ENCODE measurements around the gene KHDRBS2. TPM values are rescaled to one million over a fixed set of nuclear protein-coding genes. Genes with fewer than 3 reads are reported as not detected.

The KHDRBS2 gene
- total RNA-seq, 1 donor: 2.4 TPM

GRCh38 chr6:61751986-61752385, 534.0 kb downstream of the KHDRBS2 start:
- Histone ChIP-seq H3K4me3 (ENCODE audit: low read length) (no peak overlapping the region), H3K4me1 (ENCODE audit: insufficient read depth, low read length) (no peaks in the 10 kb centered on the region), H3K27me3 (ENCODE audit: insufficient read depth, low read length) (no peaks in the 10 kb centered on the region), H3K9me3 (ENCODE audit: low read depth, low read length) (no peaks in the 10 kb centered on the region)

DNA sequence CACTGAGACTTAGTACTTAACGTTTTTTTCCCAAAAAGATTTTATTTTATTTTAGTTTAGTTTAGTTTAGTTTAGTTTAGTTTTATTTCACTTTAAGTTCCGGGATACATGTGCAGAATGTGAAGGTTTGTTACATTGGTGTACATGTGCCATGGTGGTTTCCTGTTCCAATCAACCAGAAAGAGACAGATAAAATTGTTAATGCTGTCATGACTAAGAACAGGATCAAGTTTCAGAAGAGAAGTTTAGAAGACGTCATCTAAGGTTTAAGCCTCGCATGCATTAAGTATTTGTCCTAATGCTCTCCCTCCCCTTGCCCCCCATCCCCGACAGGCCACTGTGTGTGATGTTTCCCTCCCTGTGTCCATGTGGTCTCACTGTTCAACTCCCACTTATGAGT, 540.0 kb downstream of the KHDRBS2 start:
- Histone ChIP-seq H3K4me1 (ENCODE audit: insufficient read depth, low read length) (no peaks in the 10 kb centered on the region), H3K4me3 (ENCODE audit: low read length) (no peak overlapping the region), H3K27me3 (ENCODE audit: insufficient read depth, low read length) (no peaks in the 10 kb centered on the region), H3K9me3 (ENCODE audit: low read depth, low read length) (no peaks in the 10 kb centered on the region)

DNA sequence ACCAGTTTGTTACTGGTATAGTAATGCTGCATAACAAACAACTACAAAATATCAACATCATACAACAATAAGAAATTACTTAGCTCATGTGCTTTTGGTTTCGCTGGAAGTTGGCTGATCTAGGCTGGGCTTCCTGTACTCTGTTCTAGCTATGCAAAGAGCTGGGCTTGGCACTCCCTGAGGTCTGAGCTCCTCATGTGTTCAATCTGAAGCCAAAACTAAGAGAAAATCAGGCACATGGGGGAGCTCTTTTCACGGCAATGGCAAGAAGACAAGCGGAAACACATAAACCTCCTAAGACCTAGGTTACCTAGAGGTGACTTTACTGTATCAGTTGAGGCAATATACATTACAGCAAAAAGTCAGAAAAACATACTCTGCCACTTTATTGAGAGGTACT, 574.2 kb downstream of the KHDRBS2 start:
- H3K9me3 ChIP-seq (ENCODE audit: low read depth, low read length): no peaks in the 10 kb centered on the region
- no peaks in the 10 kb centered on the region for H3K27me3 ChIP-seq (ENCODE audit: insufficient read depth, low read length)
- no peaks in the 10 kb centered on the region for H3K4me1 ChIP-seq (ENCODE audit: insufficient read depth, low read length)
- no peak overlapping the region for H3K4me3 ChIP-seq (ENCODE audit: low read length)

DNA sequence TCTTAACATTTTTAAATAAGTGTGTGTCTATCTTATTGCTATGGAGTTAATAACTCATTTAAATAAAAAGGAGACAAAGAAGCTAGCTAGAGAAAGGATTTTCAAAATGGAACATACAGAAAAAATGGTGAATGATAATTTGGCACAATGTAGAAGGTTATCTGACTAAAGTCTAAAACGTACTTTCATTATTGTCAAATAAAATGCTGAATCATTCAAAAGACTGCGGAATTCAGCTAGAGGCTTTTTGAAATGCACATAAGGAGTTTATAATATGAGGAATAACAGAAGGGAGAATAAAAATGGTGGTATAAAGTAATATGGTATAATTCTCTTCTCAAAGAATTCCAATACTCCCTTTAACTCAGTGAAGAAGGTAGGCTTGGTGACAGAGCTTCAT, 597.9 kb downstream of the KHDRBS2 start:
- Histone ChIP-seq H3K4me3 (ENCODE audit: low read length) (no peak overlapping the region), H3K9me3 (ENCODE audit: low read depth, low read length) (no peaks in the 10 kb centered on the region), H3K27me3 (ENCODE audit: insufficient read depth, low read length) (no peaks in the 10 kb centered on the region), H3K4me1 (ENCODE audit: insufficient read depth, low read length) (no peaks in the 10 kb centered on the region)

DNA sequence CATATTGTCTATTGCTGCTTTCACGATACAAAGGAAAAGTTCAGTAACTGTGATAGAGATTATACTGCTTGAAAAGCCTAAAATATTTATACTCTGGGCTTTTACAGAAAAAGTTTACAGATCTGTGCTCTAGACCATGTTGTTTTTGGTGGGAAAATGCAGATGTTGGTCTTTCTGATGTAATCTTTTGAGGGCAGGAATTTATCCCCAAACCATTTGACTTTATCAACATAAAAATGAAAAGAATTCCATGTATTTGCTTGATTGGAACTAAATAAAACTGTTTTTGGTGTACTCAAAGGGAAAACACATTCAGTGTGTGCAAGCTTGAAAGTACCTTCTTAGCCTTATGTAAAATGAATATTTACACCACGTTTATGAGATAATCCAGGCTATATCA, 603.5 kb downstream of the KHDRBS2 start:
- Histone ChIP-seq H3K4me1 (ENCODE audit: insufficient read depth, low read length) (no peaks in the 10 kb centered on the region), H3K9me3 (ENCODE audit: low read depth, low read length) (peaks cover 6% of the 10 kb centered on the region), H3K27me3 (ENCODE audit: insufficient read depth, low read length) (no peaks in the 10 kb centered on the region), H3K4me3 (ENCODE audit: low read length) (no peak overlapping the region)

- Histone ChIP-seq H3K27me3 (ENCODE audit: insufficient read depth, low read length) (no peaks in the 10 kb centered on the region), H3K4me3 (ENCODE audit: low read length) (no peak overlapping the region), H3K9me3 (ENCODE audit: low read depth, low read length) (peaks cover 6% of the 10 kb centered on the region), H3K4me1 (ENCODE audit: insufficient read depth, low read length) (no peaks in the 10 kb centered on the region)
Measured at GRCh38 chr6:61679625-61680024, 606.4 kb downstream of the KHDRBS2 start.

- no peaks in the 10 kb centered on the region for H3K9me3 ChIP-seq (ENCODE audit: low read depth, low read length)
- H3K4me3 ChIP-seq (ENCODE audit: low read length): no peak overlapping the region
- no peaks in the 10 kb centered on the region for H3K27me3 ChIP-seq (ENCODE audit: insufficient read depth, low read length)
- H3K4me1 ChIP-seq (ENCODE audit: insufficient read depth, low read length): no peaks in the 10 kb centered on the region
Measured at GRCh38 chr6:61675734-61676133, 610.3 kb downstream of the KHDRBS2 start.

DNA sequence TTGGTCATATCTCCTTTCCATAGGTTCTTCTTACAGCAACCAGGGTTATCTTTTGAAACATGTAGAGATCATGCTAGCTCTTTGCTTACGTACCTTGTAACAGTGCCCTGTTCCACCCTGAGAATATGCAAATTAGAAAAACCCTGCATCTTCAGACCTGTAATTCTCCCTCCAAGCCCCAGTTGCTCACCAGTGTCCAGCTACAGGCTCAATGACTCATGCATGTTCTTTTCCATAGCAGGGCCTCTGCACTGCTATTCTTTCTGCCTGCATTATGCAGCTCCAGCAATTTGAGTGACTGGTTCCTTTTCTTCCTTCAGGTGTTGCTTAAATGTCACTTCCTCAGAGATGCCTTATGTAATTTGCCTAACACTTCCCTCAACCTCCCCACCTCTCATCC, 636.2 kb downstream of the KHDRBS2 start:
- no peaks in the 10 kb centered on the region for H3K9me3 ChIP-seq (ENCODE audit: low read depth, low read length)
- no peaks in the 10 kb centered on the region for H3K27me3 ChIP-seq (ENCODE audit: insufficient read depth, low read length)
- H3K4me3 ChIP-seq (ENCODE audit: low read length): no peak overlapping the region
- H3K4me1 ChIP-seq (ENCODE audit: insufficient read depth, low read length): no peaks in the 10 kb centered on the region

- Histone ChIP-seq H3K4me3 (ENCODE audit: low read length) (no peak overlapping the region), H3K27me3 (ENCODE audit: insufficient read depth, low read length) (no peaks in the 10 kb centered on the region), H3K9me3 (ENCODE audit: low read depth, low read length) (no peaks in the 10 kb centered on the region), H3K4me1 (ENCODE audit: insufficient read depth, low read length) (no peaks in the 10 kb centered on the region)
Measured at GRCh38 chr6:61640463-61640862, 645.6 kb downstream of the KHDRBS2 start.

Measured in mononuclear cell (primary cell).